Adrenal gland (tissue), 5 donors: ENCODE data around the gene ZNF84.

Source experiments
- CTCF ChIP-seq, 6 experiments: fragments of 450-650 bp in 4 of 6; fragments of 200-600 bp in 2 of 6; sonication (generic) in 1 of 6; IDR thresholded peaks; 1 replicate in 5 of 6; 2 replicates in 1 of 6; pipeline versions ENCODE4 v1.5.1 to v1.8.0; 2016 to 2021; ENCODE audit warnings: antibody characterized with exemption in 6 of 6, mild to moderate bottlenecking in 2 of 6, moderate library complexity in 1 of 6
- POLR2A ChIP-seq, 2 donors: fragments of 450-650 bp; IDR thresholded peaks; one replicate each; pipeline ENCODE4 v1.6.1; 2017; ENCODE audit warnings: antibody characterized with exemption in 2 of 2, mild to moderate bottlenecking in 2 of 2, moderate library complexity in 1 of 2
- donor health status: DM: no; HTN: no; CAD: no.

DNA sequence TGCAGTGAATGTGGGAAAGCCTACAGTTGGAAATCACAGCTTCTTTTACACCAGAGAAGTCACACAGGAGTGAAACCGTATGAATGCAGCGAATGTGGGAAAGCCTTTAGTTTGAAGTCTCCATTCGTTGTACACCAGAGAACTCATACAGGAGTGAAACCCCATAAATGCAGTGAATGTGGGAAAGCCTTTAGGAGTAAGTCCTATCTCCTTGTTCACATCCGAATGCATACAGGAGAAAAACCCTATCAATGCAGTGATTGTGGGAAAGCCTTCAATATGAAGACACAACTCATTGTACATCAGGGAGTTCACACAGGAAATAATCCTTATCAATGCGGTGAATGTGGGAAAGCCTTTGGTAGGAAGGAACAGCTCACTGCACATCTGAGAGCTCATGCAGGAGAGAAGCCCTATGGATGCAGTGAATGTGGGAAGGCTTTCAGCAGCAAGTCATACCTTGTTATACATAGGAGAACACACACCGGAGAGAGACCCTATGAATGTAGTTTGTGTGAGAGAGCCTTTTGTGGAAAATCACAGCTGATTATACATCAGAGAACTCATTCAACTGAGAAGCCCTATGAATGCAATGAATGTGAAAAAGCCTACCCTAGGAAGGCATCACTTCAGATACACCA lies 26.5 kb upstream of the ZNF84 start:
- TF ChIP-seq CTCF (IDR thresholded peaks at IDR 0.05) (no peak), POLR2A (IDR thresholded peaks at IDR 0.05) (no peak)
